ENCODE results near the gene RENBP. TPM values are rescaled to one million over a fixed set of nuclear protein-coding genes. Genes with fewer than 3 reads are reported as not detected.
A peak's percentile ranks its signal among the peaks of the same experiment; 100 is the strongest.

The RENBP gene
- polyA plus RNA-seq, 3 donors: 2.7 to 125 (median 3.8) TPM

- Histone ChIP-seq H4K20me1 (ENCODE audit: insufficient read depth, low read length) (peaks cover 84% of the 10 kb centered on the region), H3K4me2 (replicated peaks; ENCODE audit: extremely low read depth, low read length, poor library complexity, severe bottlenecking) (no peak overlapping the region), H3K27ac (ENCODE audit: low read depth in 1 of 2, low read length in 2 of 2) (no peak overlapping the region), H3K36me3 (replicated peaks in 1 of 2; ENCODE audit: control insufficient read depth in 1 of 2, insufficient read depth in 2 of 2, low read length in 2 of 2) (peaks cover 51 to 66% of the 10 kb centered on the region in 2 donors), H3K9me3 (replicated peaks in 1 of 2; ENCODE audit: control insufficient read depth in 1 of 2, insufficient read depth in 1 of 2, low read length in 2 of 2) (no peaks in the 10 kb centered on the region), H3K4me3 (replicated peaks in 1 of 3; ENCODE audit: low read depth in 2 of 3, low read length in 3 of 3) (no peak overlapping the region), H3K79me2 (ENCODE audit: insufficient read depth, low read length) (peaks cover 6% of the 10 kb centered on the region), H3K4me1 (ENCODE audit: control insufficient read depth in 1 of 2, insufficient read depth in 2 of 2, low read length in 2 of 2) (peaks cover 9 to 28% of the 10 kb centered on the region in 2 donors), H3K27me3 (ENCODE audit: control insufficient read depth in 2 of 2, insufficient read depth in 2 of 2, low read length in 2 of 2) (no peaks in the 10 kb centered on the region), H3K9ac (ENCODE audit: insufficient read depth, low read length, poor library complexity, severe bottlenecking) (no peak overlapping the region), H2AFZ (ENCODE audit: insufficient read depth, low read depth, low read length, poor library complexity, severe bottlenecking) (no peak overlapping the region)
- peaks cover 0 to 8% (median 0%) of the 10 kb centered on the region in 7 donors for H3K9me3 Mint-ChIP-seq
- H3K27ac Mint-ChIP-seq: no peak overlapping the region
- TF ChIP-seq CTCF (IDR thresholded peaks at IDR 0.05): no peak
- no peak overlapping the region for H3K4me3 Mint-ChIP-seq
- H3K27me3 Mint-ChIP-seq (ENCODE audit: low read depth in 3 of 3): peaks cover 0 to 5% (median 0%) of the 10 kb centered on the region in 3 donors
- DNase-seq: no peak
- peaks cover 14% of the 10 kb centered on the region for H3K4me1 Mint-ChIP-seq
- intact Hi-C loops (cut with micrococcal nuclease): loop anchor here (5.0 to 10.0 kb wide), 3 partner anchors 33 to 188 kb away; partner anchors contain the start of gene PLXNB3 (in 2 of the 2)
- peaks cover 36 to 66% of the 10 kb centered on the region in 2 donors for H3K36me3 Mint-ChIP-seq
- WGBS (ENCODE audit: insufficient coverage): 94% methylated on average over 12 of the region's 19 CpGs
Measured at GRCh38 chrX:153950127-153950526, 5.7 kb upstream of the RENBP start.

GRCh38 chrX:153948847-153949805 lies 4.7 kb upstream of the RENBP start:
- no peak overlapping the region for H3K4me3 Mint-ChIP-seq
- peaks cover 17 to 38% of the 10 kb centered on the region in 2 donors for H3K4me1 ChIP-seq (ENCODE audit: control insufficient read depth in 1 of 2, insufficient read depth in 2 of 2, low read length in 2 of 2)
- H3K9ac ChIP-seq (ENCODE audit: insufficient read depth, low read length, poor library complexity, severe bottlenecking): no peak overlapping the region
- H3K4me1 Mint-ChIP-seq: peaks cover 18% of the 10 kb centered on the region
- H3K79me2 ChIP-seq (ENCODE audit: insufficient read depth, low read length): peaks cover 15% of the 10 kb centered on the region
- no peak overlapping the region for H3K4me3 ChIP-seq (replicated peaks in 1 of 3; ENCODE audit: low read depth in 2 of 3, low read length in 3 of 3)
- H3K4me2 ChIP-seq (replicated peaks; ENCODE audit: extremely low read depth, low read length, poor library complexity, severe bottlenecking): no peak overlapping the region
- H3K27me3 ChIP-seq (ENCODE audit: control insufficient read depth in 2 of 2, insufficient read depth in 2 of 2, low read length in 2 of 2): no peaks in the 10 kb centered on the region
- peaks cover 47 to 56% of the 10 kb centered on the region in 2 donors for H3K36me3 ChIP-seq (replicated peaks in 1 of 2; ENCODE audit: control insufficient read depth in 1 of 2, insufficient read depth in 2 of 2, low read length in 2 of 2)
- H2AFZ ChIP-seq (ENCODE audit: insufficient read depth, low read depth, low read length, poor library complexity, severe bottlenecking): no peak overlapping the region
- H3K9me3 Mint-ChIP-seq: peaks cover 0 to 8% (median 0%) of the 10 kb centered on the region in 7 donors
- H4K20me1 ChIP-seq (ENCODE audit: insufficient read depth, low read length): peaks cover 74% of the 10 kb centered on the region
- DNase-seq: no peak
- no peaks in the 10 kb centered on the region for H3K9me3 ChIP-seq (replicated peaks in 1 of 2; ENCODE audit: control insufficient read depth in 1 of 2, insufficient read depth in 1 of 2, low read length in 2 of 2)
- H3K27me3 Mint-ChIP-seq (ENCODE audit: low read depth in 3 of 3): peaks cover 0 to 5% (median 0%) of the 10 kb centered on the region in 3 donors
- TF ChIP-seq CTCF (IDR thresholded peaks at IDR 0.05): no peak
- intact Hi-C loops (cut with micrococcal nuclease): no loop called here
- 7% methylated on average over 3 of the region's 30 CpGs for WGBS (ENCODE audit: insufficient coverage)
- H3K27ac ChIP-seq (ENCODE audit: low read depth in 1 of 2, low read length in 2 of 2): peak overlapping the region in 1 of 2 donors; percentile 16
- H3K27ac Mint-ChIP-seq: peak overlapping the region in 3 of 7 donors; percentile 11 to 54 (median 30)
- H3K36me3 Mint-ChIP-seq: peaks cover 29 to 58% of the 10 kb centered on the region in 2 donors

Measured in CD14-positive monocyte (primary cell).